ENCODE results near the gene ASB7.

Gene ASB7

GRCh38 chr15:100614918-100615317 lies 12.5 kb downstream of the ASB7 start:
- no peak overlapping the region for H3K4me3 ChIP-seq (ENCODE audit: low read depth, low read length)
- POLR2A ChIA-PET = no interaction called here
- CTCF ChIA-PET = interaction anchor here (1.1 to 1.7 kb wide), 3 partner anchors 9 to 393 kb away, joined by 3 to 14 read pairs (median 5); no protein-coding TSS in a partner anchor
- DNase-seq (ENCODE audit: low read depth, low spot score) = no peak
- TF ChIP-seq, protein P1, sequence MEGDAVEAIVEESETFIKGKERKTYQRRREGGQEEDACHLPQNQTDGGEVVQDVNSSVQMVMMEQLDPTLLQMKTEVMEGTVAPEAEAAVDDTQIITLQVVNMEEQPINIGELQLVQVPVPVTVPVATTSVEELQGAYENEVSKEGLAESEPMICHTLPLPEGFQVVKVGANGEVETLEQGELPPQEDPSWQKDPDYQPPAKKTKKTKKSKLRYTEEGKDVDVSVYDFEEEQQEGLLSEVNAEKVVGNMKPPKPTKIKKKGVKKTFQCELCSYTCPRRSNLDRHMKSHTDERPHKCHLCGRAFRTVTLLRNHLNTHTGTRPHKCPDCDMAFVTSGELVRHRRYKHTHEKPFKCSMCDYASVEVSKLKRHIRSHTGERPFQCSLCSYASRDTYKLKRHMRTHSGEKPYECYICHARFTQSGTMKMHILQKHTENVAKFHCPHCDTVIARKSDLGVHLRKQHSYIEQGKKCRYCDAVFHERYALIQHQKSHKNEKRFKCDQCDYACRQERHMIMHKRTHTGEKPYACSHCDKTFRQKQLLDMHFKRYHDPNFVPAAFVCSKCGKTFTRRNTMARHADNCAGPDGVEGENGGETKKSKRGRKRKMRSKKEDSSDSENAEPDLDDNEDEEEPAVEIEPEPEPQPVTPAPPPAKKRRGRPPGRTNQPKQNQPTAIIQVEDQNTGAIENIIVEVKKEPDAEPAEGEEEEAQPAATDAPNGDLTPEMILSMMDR (IDR thresholded peaks at IDR 0.05; ENCODE audit: insufficient read depth, low read length, missing control alignments) = no peak

DNA sequence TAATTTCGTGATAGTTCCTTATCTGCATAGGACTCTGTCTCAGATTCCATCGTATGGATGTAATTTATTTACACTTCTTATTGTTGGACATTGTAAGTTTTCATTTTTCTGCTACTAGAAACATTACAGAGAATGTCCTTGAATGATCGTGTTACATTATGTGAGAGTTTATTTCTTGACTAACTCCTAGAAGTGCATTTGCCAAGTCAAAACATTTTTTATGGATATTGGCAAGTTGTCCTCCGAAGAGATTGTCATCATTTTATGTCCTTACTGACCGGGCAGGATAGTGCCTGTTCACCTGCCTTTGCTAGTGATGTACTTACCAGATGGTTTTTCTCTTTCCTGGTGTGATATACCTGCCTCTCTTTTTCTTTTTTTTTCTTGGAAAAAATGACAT lies 13.4 kb downstream of the ASB7 start:
- TF ChIP-seq, protein P1 (IDR thresholded peaks at IDR 0.05; ENCODE audit: insufficient read depth, low read length, missing control alignments) = no peak
- no peak for DNase-seq (ENCODE audit: low read depth, low spot score)
- CTCF ChIA-PET = interaction anchor here (1.1 to 2.6 kb wide), 4 partner anchors 8 to 392 kb away, joined by 3 to 14 read pairs (median 7); no protein-coding TSS in a partner anchor
- H3K4me3 ChIP-seq (ENCODE audit: low read depth, low read length) = no peak overlapping the region
- POLR2A ChIA-PET = no interaction called here

- CTCF ChIA-PET = interaction anchor here (1.0 to 2.9 kb wide), 5 partner anchors 8 to 392 kb away, joined by 3 to 9 read pairs (median 9); no protein-coding TSS in a partner anchor
- TF ChIP-seq, protein P1 (IDR thresholded peaks at IDR 0.05; ENCODE audit: insufficient read depth, low read length, missing control alignments) = no peak
- no peak for DNase-seq (ENCODE audit: low read depth, low spot score)
- POLR2A ChIA-PET = no interaction called here
- no peak overlapping the region for H3K4me3 ChIP-seq (ENCODE audit: low read depth, low read length)
These were observed 14.3 kb downstream of the ASB7 start for GRCh38 chr15:100616700-100617099.

GRCh38 chr15:100623301-100623700 lies 20.9 kb downstream of the ASB7 start:
- no peak overlapping the region for H3K4me3 ChIP-seq (ENCODE audit: low read depth, low read length)
- no peak for DNase-seq (ENCODE audit: low read depth, low spot score)
- TF ChIP-seq, protein P1 (IDR thresholded peaks at IDR 0.05; ENCODE audit: insufficient read depth, low read length, missing control alignments) = no peak
- POLR2A ChIA-PET = no interaction called here
- CTCF ChIA-PET = interaction anchor here (1.1 to 2.6 kb wide), 6 partner anchors 8 to 385 kb away, joined by 3 to 25 read pairs (median 10); partner anchors contain the start of gene LRRK1

GRCh38 chr15:100627789-100628395 lies 25.5 kb downstream of the ASB7 start:
- ChIA-PET CTCF (interaction anchor here (0.7 to 1.5 kb wide), 20 partner anchors 8 to 386 kb away, joined by 3 to 29 read pairs (median 4); partner anchors contain the start of gene LRRK1), POLR2A (no interaction called here)
- TF ChIP-seq, protein P1 (IDR thresholded peaks at IDR 0.05; ENCODE audit: insufficient read depth, low read length, missing control alignments) = peak; percentile 58
- H3K4me3 ChIP-seq (ENCODE audit: low read depth, low read length) = no peak overlapping the region
- peak; percentile 52 for DNase-seq (ENCODE audit: low read depth, low spot score)

DNA sequence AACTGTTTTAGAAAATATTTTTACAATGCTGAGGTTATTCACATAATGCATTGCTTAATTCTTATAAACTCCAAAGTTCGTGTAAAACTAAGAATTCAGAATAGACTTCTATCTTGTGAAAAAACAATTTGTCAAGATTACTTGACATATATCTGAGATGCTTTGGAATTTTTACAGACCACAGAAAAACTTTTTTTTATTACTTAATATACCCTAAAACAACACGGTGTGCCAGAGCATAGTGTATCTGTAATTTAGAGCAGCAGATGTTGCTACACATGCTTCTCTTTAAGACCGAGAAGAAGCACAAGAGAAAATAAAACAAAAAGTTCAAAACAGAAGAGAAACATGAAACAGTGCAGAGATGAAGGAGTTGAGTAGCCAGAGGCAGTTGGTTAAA lies 26.4 kb downstream of the ASB7 start:
- TF ChIP-seq, protein P1 (IDR thresholded peaks at IDR 0.05; ENCODE audit: insufficient read depth, low read length, missing control alignments) = no peak
- H3K4me3 ChIP-seq (ENCODE audit: low read depth, low read length) = no peak overlapping the region
- DNase-seq (ENCODE audit: low read depth, low spot score) = peak; percentile 17
- ChIA-PET CTCF (interaction anchor here (4.2 to 6.7 kb wide), 2 partner anchors 244 to 379 kb away, joined by 29 to 67 read pairs; no protein-coding TSS in a partner anchor), POLR2A (no interaction called here)
